Measurements from ENCODE around the gene SEC22C. TPM values are rescaled to one million over a fixed set of nuclear protein-coding genes. Genes with fewer than 3 reads are reported as not detected.

Gene SEC22C
- polyA plus RNA-seq, 1 of the 3 experiments (the other 2 are of a cell fraction) = 28.5 TPM

- TF ChIP-seq TAF1 (IDR thresholded peaks at IDR 0.05; ENCODE audit: borderline replicate concordance, low read depth, low read length) (no peak), USF2 (IDR thresholded peaks at IDR 0.05; ENCODE audit: borderline replicate concordance, low read depth, low read length) (no peak), TCF12 (IDR thresholded peaks at IDR 0.05) (no peak), EZH2phosphoT487 (IDR thresholded peaks at IDR 0.05; ENCODE audit: borderline replicate concordance, low read depth) (no peak), RFX5 (IDR thresholded peaks at IDR 0.05; ENCODE audit: low read length) (no peak), ELF1 (IDR thresholded peaks at IDR 0.05) (no peak), FOXM1 (IDR thresholded peaks at IDR 0.05; ENCODE audit: low read depth) (no peak), RAD21 (IDR thresholded peaks at IDR 0.05; ENCODE audit: low read length) (no peak), YY1 (IDR thresholded peaks at IDR 0.05; ENCODE audit: low read depth) (no peak), SMC3 (IDR thresholded peaks at IDR 0.05; ENCODE audit: low read depth, low read length) (no peak)
- TF ChIP-seq, protein P1, sequence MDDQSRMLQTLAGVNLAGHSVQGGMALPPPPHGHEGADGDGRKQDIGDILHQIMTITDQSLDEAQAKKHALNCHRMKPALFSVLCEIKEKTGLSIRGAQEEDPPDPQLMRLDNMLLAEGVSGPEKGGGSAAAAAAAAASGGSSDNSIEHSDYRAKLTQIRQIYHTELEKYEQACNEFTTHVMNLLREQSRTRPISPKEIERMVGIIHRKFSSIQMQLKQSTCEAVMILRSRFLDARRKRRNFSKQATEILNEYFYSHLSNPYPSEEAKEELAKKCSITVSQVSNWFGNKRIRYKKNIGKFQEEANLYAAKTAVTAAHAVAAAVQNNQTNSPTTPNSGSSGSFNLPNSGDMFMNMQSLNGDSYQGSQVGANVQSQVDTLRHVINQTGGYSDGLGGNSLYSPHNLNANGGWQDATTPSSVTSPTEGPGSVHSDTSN (IDR thresholded peaks at IDR 0.05) = no peak
- ChIA-PET POLR2A (no interaction called here), CTCF (interaction anchor here (0.6 to 3.0 kb wide), 3 partner anchors 10 to 282 kb away, joined by 3 to 9 read pairs (median 3); partner anchors contain the start of gene VIPR1)
- 34% methylated on average over 2 of the region's 2 CpGs for WGBS (ENCODE audit: low lambda C conversion rate)
- no peaks in the 10 kb centered on the region for H3F3A ChIP-seq (replicated peaks; ENCODE audit: insufficient read depth)
- no peak for DNase-seq
- no peak overlapping the region for H3K4me3 ChIP-seq (ENCODE audit: low read depth in 2 of 2, low read length in 1 of 2)
- no peaks in the 10 kb centered on the region for H4K20me1 ChIP-seq (ENCODE audit: insufficient read depth)
- no peak overlapping the region for H2AFZ ChIP-seq (ENCODE audit: low read depth)
- H3K27me3 ChIP-seq (ENCODE audit: insufficient read depth) = peaks cover 3% of the 10 kb centered on the region; the same call in 1 of the 2 replicates
- no peak overlapping the region for H3K27ac ChIP-seq (ENCODE audit: low read depth in 2 of 2, low read length in 1 of 2)
- H3K9me3 ChIP-seq = no peaks in the 10 kb centered on the region
- H3K9me2 ChIP-seq = no peaks in the 10 kb centered on the region
- no peaks in the 10 kb centered on the region for H3K79me2 ChIP-seq (ENCODE audit: insufficient read depth)
- no peak overlapping the region for H3K4me2 ChIP-seq
- H3K4me1 ChIP-seq (ENCODE audit: control insufficient read depth in 1 of 2, insufficient read depth in 2 of 2, low read depth in 1 of 2, low read length in 1 of 2) = no peaks in the 10 kb centered on the region; a peak in 1 of 4 replicates
- H3K36me3 ChIP-seq (replicated peaks in 1 of 2; ENCODE audit: control insufficient read depth in 1 of 2, insufficient read depth in 2 of 2, low read length in 1 of 2) = no peaks in the 10 kb centered on the region
- H3K9ac ChIP-seq = no peak overlapping the region
These were observed 70.0 kb downstream of the SEC22C start for GRCh38 chr3:42511736-42512135.

DNA sequence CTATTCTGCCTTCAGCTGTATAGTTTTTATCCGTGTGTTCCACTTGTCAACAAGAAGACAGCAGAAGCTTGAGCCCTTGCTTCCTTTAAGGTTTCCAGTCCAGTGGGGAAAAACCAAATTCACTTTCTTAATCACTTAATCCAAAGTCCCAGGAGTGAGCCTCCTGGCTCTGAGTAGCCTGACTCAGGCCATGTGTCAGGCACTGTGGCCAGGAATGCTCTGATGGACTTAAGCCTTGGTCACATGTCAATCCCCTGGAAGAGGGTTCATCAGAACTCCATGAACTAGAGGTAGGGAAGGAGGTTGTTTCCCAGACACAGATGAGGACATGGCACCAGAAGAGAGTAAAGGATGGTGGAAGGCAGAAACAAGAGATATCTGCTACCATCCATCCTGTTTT is 70.6 kb downstream of the SEC22C start:
- Histone ChIP-seq H3K27me3 (ENCODE audit: insufficient read depth) (peaks cover 3% of the 10 kb centered on the region; the same call in 1 of the 2 replicates), H3K36me3 (replicated peaks in 1 of 2; ENCODE audit: control insufficient read depth in 1 of 2, insufficient read depth in 2 of 2, low read length in 1 of 2) (no peaks in the 10 kb centered on the region), H3K4me3 (ENCODE audit: low read depth in 2 of 2, low read length in 1 of 2) (no peak overlapping the region), H3K27ac (ENCODE audit: low read depth in 2 of 2, low read length in 1 of 2) (no peak overlapping the region), H2AFZ (ENCODE audit: low read depth) (no peak overlapping the region), H3K9me2 (no peaks in the 10 kb centered on the region), H3K4me2 (no peak overlapping the region), H3K79me2 (ENCODE audit: insufficient read depth) (no peaks in the 10 kb centered on the region), H3K4me1 (ENCODE audit: control insufficient read depth in 1 of 2, insufficient read depth in 2 of 2, low read depth in 1 of 2, low read length in 1 of 2) (no peaks in the 10 kb centered on the region; a peak in 1 of 4 replicates), H3K9me3 (no peaks in the 10 kb centered on the region), H3K9ac (no peak overlapping the region), H3F3A (replicated peaks; ENCODE audit: insufficient read depth) (no peaks in the 10 kb centered on the region), H4K20me1 (ENCODE audit: insufficient read depth) (no peaks in the 10 kb centered on the region)
- 53% methylated on average over 1 of the region's 1 CpG for WGBS (ENCODE audit: low lambda C conversion rate)
- CTCF ChIA-PET = interaction anchor here (0.9 to 3.0 kb wide), 2 partner anchors 9 to 26 kb away, joined by 3 to 9 read pairs; partner anchors contain the start of gene VIPR1
- POLR2A ChIA-PET = interaction anchor here (1.2 kb wide), 1 partner anchor 9 kb away, joined by 4 read pairs; the partner anchor contains the start of gene VIPR1
- TF ChIP-seq USF2 (IDR thresholded peaks at IDR 0.05; ENCODE audit: borderline replicate concordance, low read depth, low read length) (no peak), NRF1 (IDR thresholded peaks at IDR 0.05; ENCODE audit: low read depth, low read length) (no peak)
- DNase-seq = no peak

Measured in SK-N-SH (cell line).